Stomach smooth muscle (tissue), 2 donors: ENCODE results near the gene CDK5R1.

Experiments
- H3K27ac ChIP-seq: one replicate; pipeline ENCODE4 v1.7.0; 2013; ENCODE audit warnings: mild to moderate bottlenecking, low read length, inconsistent platforms
- H3K27me3 ChIP-seq, 2 donors: one replicate each; pipeline ENCODE4 v1.7.0; 2013; ENCODE audit warnings: low read length in 2 of 2; ENCODE audit not compliant: insufficient read depth in 2 of 2, control insufficient read depth in 1 of 2
- H3K36me3 ChIP-seq, 2 donors: one replicate each; pipeline ENCODE4 v1.7.0; 2013; ENCODE audit warnings: low read length in 2 of 2; ENCODE audit not compliant: control insufficient read depth in 2 of 2, insufficient read depth in 2 of 2
- H3K4me1 ChIP-seq: one replicate; pipeline ENCODE4 v1.7.0; 2013; ENCODE audit warnings: low read length; ENCODE audit not compliant: control insufficient read depth, insufficient read depth
- H3K4me3 ChIP-seq, 2 donors: one replicate each; pipeline ENCODE4 v1.7.0; 2013; ENCODE audit warnings: low read length in 2 of 2
- H3K9ac ChIP-seq, 2 donors: one replicate each; pipeline ENCODE4 v1.7.0; 2013; ENCODE audit warnings: low read length in 2 of 2, mild to moderate bottlenecking in 1 of 2
- H3K9me3 ChIP-seq, 2 donors: one replicate each; pipeline ENCODE4 v1.7.0; 2013; ENCODE audit warnings: low read length in 2 of 2; ENCODE audit not compliant: control insufficient read depth in 2 of 2
- donor health status: healthy.
- donor health status: Pancreatic carcinoma.

CDK5R1 gene

DNA sequence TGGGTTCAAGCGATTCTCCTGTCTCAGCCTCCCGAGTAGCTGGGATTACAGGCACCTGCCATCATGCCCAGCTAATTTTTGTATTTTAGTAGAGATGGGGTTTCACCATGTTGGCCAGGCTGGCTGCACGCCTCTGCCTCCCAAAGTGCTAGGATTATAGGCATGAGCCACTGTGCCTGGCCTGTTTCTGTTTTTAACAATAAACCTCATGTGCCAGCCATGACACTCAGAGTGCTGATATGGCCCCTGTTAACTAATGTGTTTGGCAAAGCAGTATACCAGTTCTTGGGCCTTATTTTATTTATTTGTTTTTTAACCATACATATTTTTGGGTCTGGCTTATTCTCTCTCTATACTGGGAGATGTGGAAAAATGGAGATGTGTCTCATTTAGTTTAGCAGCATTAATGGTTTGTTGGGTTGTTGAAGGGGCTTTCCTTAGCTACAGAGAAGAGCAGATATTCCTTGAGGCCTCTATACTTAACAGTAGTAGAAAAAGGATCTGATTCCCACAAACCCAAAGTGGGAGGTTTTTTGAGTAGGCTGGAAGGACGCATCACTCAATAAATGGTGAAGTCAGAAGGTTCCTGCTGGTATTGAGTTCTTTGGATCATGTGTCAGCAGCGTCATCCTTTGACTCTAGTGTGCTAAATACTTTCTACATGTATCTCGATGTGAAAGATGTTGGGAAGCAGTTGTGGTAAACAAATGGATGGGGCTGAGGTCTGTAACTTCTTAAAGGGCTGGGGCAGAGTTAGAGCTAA is 16.2 kb upstream of the CDK5R1 start:
- Histone ChIP-seq H3K9ac (no peak overlapping the region), H3K27me3 (no peaks in the 10 kb centered on the region), H3K27ac (no peak overlapping the region), H3K4me1 (no peaks in the 10 kb centered on the region), H3K4me3 (no peak overlapping the region), H3K36me3 (peaks cover 44 to 54% of the 10 kb centered on the region in 2 donors), H3K9me3 (no peaks in the 10 kb centered on the region)

DNA sequence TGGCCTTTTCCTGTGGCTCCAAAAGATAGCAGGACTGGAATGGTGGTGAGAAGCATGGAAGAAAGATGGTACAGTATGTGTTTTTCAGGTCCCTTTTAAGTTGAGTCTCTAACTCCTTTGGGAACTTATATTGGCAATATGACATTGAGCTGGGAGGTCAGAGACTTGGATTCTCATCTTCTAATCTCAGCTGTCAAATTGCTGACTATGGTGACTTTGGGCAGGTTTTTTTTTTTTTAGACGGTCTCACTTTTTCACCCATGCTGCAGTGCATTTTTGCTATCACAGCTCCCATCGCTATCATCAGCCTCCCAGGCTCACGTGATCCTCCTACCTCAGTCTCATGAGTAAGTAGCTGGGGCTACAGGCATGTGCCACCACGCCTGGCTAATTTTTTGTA is 15.1 kb upstream of the CDK5R1 start:
- Histone ChIP-seq H3K9ac (no peak overlapping the region), H3K27me3 (no peaks in the 10 kb centered on the region), H3K4me1 (no peaks in the 10 kb centered on the region), H3K36me3 (peaks cover 50 to 61% of the 10 kb centered on the region in 2 donors), H3K4me3 (no peak overlapping the region), H3K27ac (no peak overlapping the region), H3K9me3 (no peaks in the 10 kb centered on the region)

DNA sequence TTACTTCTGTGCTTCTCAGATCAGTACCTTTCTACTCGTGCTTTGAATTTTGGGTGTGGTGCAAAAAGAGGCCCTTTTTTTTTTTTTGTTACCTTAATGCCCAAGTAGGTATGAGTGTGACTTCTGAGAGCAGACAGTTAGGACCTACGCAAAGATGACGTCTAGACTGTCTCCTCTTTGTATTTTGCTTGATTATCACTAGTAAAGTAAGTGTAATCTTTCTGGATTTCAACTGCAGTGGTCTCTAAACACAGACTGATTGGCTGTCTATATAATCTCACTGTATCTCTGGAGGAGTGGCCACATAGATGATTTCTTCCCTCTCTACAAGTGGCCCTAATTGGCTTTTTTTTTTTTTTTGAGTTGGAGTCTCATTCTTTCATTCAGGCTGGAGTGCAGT is 11.5 kb upstream of the CDK5R1 start:
- Histone ChIP-seq H3K9me3 (no peaks in the 10 kb centered on the region), H3K4me3 (no peak overlapping the region), H3K4me1 (no peaks in the 10 kb centered on the region), H3K27me3 (no peaks in the 10 kb centered on the region), H3K27ac (no peak overlapping the region), H3K9ac (no peak overlapping the region), H3K36me3 (peaks cover 72 to 77% of the 10 kb centered on the region in 2 donors)

DNA sequence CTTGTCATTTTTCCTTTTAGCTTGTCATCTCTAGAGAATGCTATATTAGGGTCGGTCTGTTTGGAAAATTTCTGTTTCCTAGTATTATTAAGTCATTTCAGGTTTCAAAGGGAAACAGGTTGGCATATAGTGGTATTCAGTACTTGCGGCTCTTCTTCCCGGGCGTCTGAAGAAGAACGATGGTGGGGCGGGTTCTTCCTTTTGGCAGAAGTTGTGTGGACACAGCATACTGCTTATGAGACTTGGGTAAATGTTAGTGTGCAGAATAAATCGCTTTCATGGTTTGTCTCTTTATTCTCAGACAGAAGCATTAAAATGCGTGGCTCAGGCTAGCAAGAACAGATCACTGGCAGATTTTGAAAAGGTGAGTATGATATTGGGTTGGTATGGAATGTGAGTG is 9.6 kb upstream of the CDK5R1 start:
- H3K4me1 ChIP-seq = no peaks in the 10 kb centered on the region
- H3K36me3 ChIP-seq = peaks cover 72 to 78% of the 10 kb centered on the region in 2 donors
- H3K4me3 ChIP-seq = no peak overlapping the region
- no peaks in the 10 kb centered on the region for H3K9me3 ChIP-seq
- H3K9ac ChIP-seq = no peak overlapping the region
- no peaks in the 10 kb centered on the region for H3K27me3 ChIP-seq
- no peak overlapping the region for H3K27ac ChIP-seq

DNA sequence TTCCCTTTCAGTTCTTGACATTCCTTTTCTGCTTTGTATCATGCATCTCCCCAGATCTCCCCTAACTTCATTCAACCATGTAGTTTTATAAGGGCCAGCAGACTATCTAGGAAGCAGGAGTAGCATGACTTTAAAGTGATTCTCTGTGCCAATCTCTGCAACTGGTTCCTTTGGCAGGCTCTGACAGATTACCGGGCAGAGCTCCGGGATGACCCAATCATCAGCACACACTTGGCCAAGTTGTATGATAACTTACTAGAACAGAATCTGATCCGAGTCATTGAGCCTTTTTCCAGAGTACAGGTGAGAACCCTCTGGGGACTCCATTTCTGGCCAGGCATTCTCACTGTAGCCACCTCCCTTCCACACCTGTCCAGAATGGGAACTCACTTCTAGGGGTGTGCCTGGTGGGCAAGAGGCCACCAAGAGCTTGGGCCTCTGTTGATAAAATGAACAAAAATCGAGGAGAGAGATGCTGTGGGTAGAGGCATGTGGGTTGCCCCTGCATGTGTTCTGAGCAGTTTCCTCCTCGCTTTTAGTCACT is 7.6 kb upstream of the CDK5R1 start:
- Histone ChIP-seq H3K27ac (no peak overlapping the region), H3K9me3 (no peaks in the 10 kb centered on the region), H3K9ac (no peak overlapping the region), H3K27me3 (no peaks in the 10 kb centered on the region), H3K4me3 (no peak overlapping the region), H3K36me3 (peaks cover 68 to 71% of the 10 kb centered on the region in 2 donors), H3K4me1 (peaks cover 10% of the 10 kb centered on the region)

DNA sequence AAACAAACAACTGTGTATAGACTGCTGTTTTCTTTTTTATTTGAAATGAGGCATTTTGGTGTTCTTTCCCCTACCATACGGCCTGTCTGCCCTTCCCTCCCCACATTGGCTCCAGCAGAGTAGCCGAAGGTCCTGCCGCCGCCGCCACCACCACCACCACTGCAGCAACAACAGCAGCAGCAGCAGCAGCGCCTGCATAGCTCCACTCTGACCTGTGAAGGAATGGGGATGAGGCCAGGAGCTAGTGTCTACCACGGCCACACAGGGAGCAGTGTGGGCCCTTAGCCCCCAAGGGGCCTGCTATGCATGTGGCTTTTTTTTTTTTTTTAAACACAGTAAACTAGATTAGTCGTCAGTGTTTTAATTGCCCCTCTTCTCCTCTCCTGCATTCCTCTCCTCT is 5.6 kb upstream of the CDK5R1 start:
- H3K9ac ChIP-seq = no peak overlapping the region
- H3K9me3 ChIP-seq = no peaks in the 10 kb centered on the region
- H3K36me3 ChIP-seq = peaks cover 52 to 53% of the 10 kb centered on the region in 2 donors

DNA sequence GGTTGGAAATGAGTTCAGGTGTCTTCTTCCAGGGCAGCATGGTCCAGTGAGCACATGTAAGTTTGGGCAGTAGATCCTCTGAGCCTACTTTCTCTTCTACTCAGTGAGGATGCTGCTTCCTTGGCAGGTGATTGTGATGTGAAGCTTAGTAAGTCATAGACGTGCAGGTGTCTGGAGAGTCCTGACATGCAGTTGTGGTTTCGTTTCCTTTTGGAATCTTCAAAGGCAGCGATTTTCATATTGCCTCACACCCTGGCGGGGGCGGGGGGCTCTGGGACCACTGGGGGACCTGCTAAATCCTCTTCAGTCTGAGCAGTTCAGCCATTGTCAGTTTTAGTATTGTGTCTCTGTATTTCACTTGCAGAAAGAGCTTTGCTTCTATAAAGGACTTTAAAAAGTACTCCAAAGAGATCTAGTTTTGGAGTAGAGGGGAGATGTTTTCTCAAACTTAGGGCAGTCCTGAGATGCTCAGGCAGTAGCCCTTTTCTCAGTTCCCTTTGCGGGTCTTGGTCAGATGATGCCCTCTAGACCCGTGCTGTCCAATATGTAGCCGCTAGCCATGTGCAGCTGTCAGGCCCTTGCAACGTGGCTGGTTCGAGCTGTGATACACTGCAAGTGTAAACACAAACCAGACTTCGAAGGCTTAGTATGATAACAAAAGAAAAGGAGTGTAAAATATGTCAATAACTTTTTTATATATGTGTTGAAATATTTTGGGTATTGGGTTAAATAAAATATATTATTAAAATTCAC is 4.0 kb upstream of the CDK5R1 start:
- H3K36me3 ChIP-seq = peaks cover 40 to 41% of the 10 kb centered on the region in 2 donors
- H3K4me1 ChIP-seq = peaks cover 22% of the 10 kb centered on the region
- H3K9me3 ChIP-seq = no peaks in the 10 kb centered on the region
- peak overlapping the region in 1 of 2 donors; percentile 21 for H3K9ac ChIP-seq
- H3K27ac ChIP-seq = peak overlapping the region; percentile 67
- H3K27me3 ChIP-seq = no peaks in the 10 kb centered on the region
- no peak overlapping the region for H3K4me3 ChIP-seq

More for the DNA sequence above, 5.6 kb upstream of the CDK5R1 start:
- no peak overlapping the region for H3K27ac ChIP-seq
- peaks cover 16% of the 10 kb centered on the region for H3K4me1 ChIP-seq
- no peak overlapping the region for H3K4me3 ChIP-seq
- no peaks in the 10 kb centered on the region for H3K27me3 ChIP-seq

DNA sequence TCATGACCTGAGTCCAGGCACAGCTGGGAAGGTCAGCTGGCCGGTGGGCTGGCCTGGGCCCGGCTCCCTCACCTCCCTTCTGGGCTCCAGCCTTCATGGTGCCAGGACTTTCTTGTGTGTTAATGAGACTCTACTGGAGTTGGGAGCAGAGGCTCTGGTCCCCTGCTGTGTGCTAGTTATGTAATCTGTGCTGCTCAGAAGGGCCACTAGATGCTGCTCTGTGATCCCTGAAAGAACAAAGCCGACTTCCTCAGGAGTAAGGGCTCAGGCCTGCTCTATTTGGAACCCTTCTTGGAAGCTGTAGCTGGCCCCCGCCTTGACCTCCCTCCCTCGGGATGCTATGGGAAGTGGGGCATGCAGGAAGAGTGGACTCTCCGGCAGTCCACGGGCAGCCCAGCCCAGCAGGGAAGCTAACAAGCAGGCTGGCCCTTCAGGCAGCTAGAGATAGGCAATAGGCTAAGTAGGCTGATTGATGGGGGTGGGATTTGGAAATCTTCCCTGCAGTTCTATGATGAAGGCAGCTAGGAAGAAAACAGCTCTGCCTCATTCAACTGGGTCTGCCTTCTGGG is 3.3 kb upstream of the CDK5R1 start:
- H3K36me3 ChIP-seq = peaks cover 32 to 34% of the 10 kb centered on the region in 2 donors
- H3K27ac ChIP-seq = peak overlapping the region; percentile 67
- peaks cover 23% of the 10 kb centered on the region for H3K4me1 ChIP-seq
- H3K27me3 ChIP-seq = no peaks in the 10 kb centered on the region
- H3K4me3 ChIP-seq = no peak overlapping the region
- H3K9me3 ChIP-seq = no peaks in the 10 kb centered on the region
- H3K9ac ChIP-seq = peak overlapping the region in 1 of 2 donors; percentile 29

DNA sequence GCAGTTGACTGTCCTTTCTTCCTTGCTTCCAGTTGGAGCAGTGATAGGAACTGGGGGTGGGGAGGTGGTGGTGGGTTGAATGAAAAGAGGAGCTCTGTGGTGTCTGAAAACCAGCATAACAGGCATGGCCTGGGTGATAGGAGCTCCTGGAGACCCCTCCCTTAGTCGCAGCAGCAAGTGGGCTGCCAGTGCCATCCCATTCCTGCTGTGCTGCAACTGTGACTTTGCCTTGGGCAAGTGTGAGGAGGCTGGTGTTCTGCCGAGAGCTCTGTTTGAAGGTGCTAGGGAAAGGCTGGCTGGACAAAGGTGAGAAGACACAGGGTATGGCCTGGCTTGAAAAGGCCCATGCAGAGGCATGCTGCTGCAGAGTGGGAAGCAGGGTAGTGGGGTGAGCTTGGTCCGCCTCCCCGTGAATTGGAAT is 2.7 kb upstream of the CDK5R1 start:
- Histone ChIP-seq H3K4me1 (peaks cover 23% of the 10 kb centered on the region), H3K36me3 (peaks cover 29% of the 10 kb centered on the region in 2 donors), H3K27ac (peak overlapping the region; percentile 67), H3K4me3 (no peak overlapping the region), H3K27me3 (no peaks in the 10 kb centered on the region), H3K9me3 (no peaks in the 10 kb centered on the region), H3K9ac (no peak overlapping the region)

DNA sequence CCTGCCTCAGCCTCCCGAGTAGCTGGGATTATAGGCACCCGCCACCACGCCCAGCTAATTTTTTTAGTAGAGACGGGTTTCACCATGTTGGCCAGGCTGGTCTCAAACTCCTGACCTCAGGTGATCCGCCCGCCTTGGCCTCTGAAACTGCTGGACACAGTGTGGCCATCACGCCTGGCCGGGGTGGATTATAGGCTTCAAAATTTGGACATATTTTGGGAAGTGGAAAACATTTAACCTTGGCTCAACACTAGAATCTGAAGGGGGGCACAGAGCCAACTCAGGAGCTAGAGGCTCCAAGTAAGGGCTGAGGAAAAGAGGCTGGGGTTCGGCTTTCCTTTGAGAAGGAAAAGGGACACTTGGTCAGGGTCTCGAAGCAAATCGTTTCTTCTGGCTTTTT is 2.2 kb upstream of the CDK5R1 start:
- H3K4me1 ChIP-seq = peaks cover 23% of the 10 kb centered on the region
- H3K27ac ChIP-seq = no peak overlapping the region
- H3K36me3 ChIP-seq = peaks cover 23% of the 10 kb centered on the region in 2 donors
- H3K27me3 ChIP-seq = no peaks in the 10 kb centered on the region
- H3K4me3 ChIP-seq = no peak overlapping the region
- no peaks in the 10 kb centered on the region for H3K9me3 ChIP-seq
- H3K9ac ChIP-seq = no peak overlapping the region
